Measurements from ENCODE around the gene GLIPR2.

GRCh38 chr9:36110434-36110833, 26.1 kb upstream of the GLIPR2 start:
- no peak for TF ChIP-seq REST (IDR thresholded peaks at IDR 0.05; ENCODE audit: borderline replicate concordance in 1 of 2, low read depth in 1 of 2, low read length in 2 of 2)
- no peak for TF ChIP-seq CTCF (CRISPR knock-in tag; IDR thresholded peaks at IDR 0.05)
- TF ChIP-seq ZFP91 (CRISPR knock-in tag; IDR thresholded peaks at IDR 0.05; ENCODE audit: borderline replicate concordance), result no peak
- no peak for TF ChIP-seq SNAI1 (CRISPR knock-in tag; IDR thresholded peaks at IDR 0.05; ENCODE audit: borderline replicate concordance)
- TF ChIP-seq PHB2 (IDR thresholded peaks at IDR 0.05; ENCODE audit: partially characterized antibody), result no peak
- TF ChIP-seq ATF2 (CRISPR knock-in tag; IDR thresholded peaks at IDR 0.05), result no peak
- TF ChIP-seq ZBTB49 (CRISPR knock-in tag; IDR thresholded peaks at IDR 0.05; ENCODE audit: borderline replicate concordance), result no peak
- no peak for TF ChIP-seq ZBTB7A (CRISPR knock-in tag; IDR thresholded peaks at IDR 0.05)
- no peak for TF ChIP-seq ZIK1 (CRISPR knock-in tag; IDR thresholded peaks at IDR 0.05; ENCODE audit: borderline replicate concordance, low read depth)
